Gastrocnemius medialis (tissue), 4 donors: ENCODE data around the gene PDXDC1. TPM values are rescaled to one million over a fixed set of nuclear protein-coding genes. Genes with fewer than 3 reads are reported as not detected.
A peak's percentile ranks its signal among the peaks of the same experiment; 100 is the strongest.
"Not testable (repeated sequence)": the region's sequence is repeated elsewhere in the genome, so short reads cannot be mapped to it uniquely, and the experiment has no call there.

Experiments
- ATAC-seq, 2 donors: fragments of 150-250 bp; one replicate each; pipeline ENCODE4 v1.9.1; 2016
- DNase-seq, 2 donors: peaks; one replicate each; pipeline ENCODE4 v3.0.0-alpha.2; 2019
- H3K27ac ChIP-seq, 4 donors: fragments of 200-600 bp; sonication (generic); 1 replicate in 1 of 4; 2 replicates in 3 of 4; pipeline ENCODE4 v1.5.1; 2016 to 2018; ENCODE audit warnings: mild to moderate bottlenecking in 2 of 4, moderate library complexity in 1 of 4
- H3K27me3 ChIP-seq, 3 donors: fragments of 200-600 bp; sonication (generic) in 2 of 3; 1 replicate in 1 of 3; 2 replicates in 2 of 3; pipeline versions ENCODE4 v1.5.1 to v1.6.0; 2016 to 2019; ENCODE audit warnings: mild to moderate bottlenecking in 1 of 3, moderate library complexity in 1 of 3
- H3K36me3 ChIP-seq, 2 donors: fragments of 200-600 bp; sonication (generic) in 1 of 2; one replicate each; pipeline ENCODE4 v1.5.1; 2017 to 2018
- H3K4me1 ChIP-seq, 2 donors: fragments of 200-600 bp; sonication (generic) in 1 of 2; one replicate each; pipeline ENCODE4 v1.5.1; 2016 to 2017; ENCODE audit warnings: mild to moderate bottlenecking in 2 of 2
- H3K4me3 ChIP-seq, 4 donors: fragments of 200-600 bp; sonication (generic) in 3 of 4; 1 replicate in 1 of 4; 2 replicates in 3 of 4; pipeline ENCODE4 v1.5.1; 2016 to 2019; ENCODE audit warnings: mild to moderate bottlenecking in 2 of 4
- H3K9me3 ChIP-seq, 3 donors: fragments of 200-600 bp; sonication (generic) in 2 of 3; 1 replicate in 1 of 3; 2 replicates in 2 of 3; pipeline ENCODE4 v1.5.1; 2016 to 2019
- in situ Hi-C, 4 donors: fragments of 200-750 bp; cut with MboI; loops; one replicate each; pipeline versions ENCODE4 v1.15.0 to v1.8.0; 2017; ENCODE audit warnings: low sequenced_read_pairs in 4 of 4
- intact Hi-C: fragments of 100-400 bp; cut with DNase I; formaldehyde crosslinking; loops from one replicate; pipeline ENCODE4 v1.15.1; 2023; ENCODE audit warnings: low total_unique reads
- total RNA-seq, 4 donors: library from RNA; depleted of rRNA; stranded (reverse); fragments of >200 nt; gene quantifications; one replicate each; pipeline versions ENCODE4 v1.1.0 to v1.2.3, GENCODE V29; 2016

Gene PDXDC1
- total RNA-seq, 4 donors from 2014 or later = 34.3 to 69.0 (median 45.2) TPM

DNA sequence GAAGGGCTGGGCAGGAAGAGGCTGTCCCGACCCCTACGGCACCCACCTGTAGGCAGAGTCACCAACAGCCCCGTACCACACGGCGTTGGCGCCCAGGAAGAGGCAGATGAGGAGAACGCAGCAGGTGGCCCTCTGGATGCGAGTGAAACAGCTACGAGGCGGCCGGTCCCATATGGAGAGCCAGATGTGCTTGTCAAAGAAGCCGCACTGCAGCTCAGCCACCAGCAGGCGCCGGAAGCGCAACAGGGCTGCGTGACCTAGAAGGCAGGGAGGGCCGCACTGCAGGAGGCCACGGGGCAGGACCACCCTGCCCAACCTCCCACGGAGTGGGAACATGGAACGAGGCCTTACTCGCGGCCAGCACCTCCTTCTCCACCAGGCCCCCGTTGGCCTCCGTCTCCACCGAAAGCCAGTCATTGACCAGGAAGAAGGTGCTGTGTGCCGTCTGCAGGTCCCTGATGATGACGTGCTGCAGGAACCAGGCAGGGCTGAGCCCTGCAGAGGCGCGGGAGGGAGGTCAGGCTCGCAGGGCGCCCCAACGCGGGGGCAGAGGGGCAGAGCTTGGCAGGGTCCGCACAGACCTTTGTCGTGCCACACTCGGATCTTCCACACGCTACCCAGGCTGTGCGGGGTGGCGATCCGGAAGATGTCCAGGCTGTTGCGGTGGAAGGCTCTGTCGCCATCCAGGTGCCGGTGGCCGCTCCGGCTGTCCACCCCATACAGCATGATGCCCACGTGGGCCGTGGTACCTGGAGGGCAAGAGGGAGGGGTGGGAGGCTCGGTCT, 153.0 kb downstream of the PDXDC1 start:
- intact Hi-C loops, ATAC-seq, H3K27me3 ChIP-seq, DNase-seq, H3K27ac ChIP-seq, H3K9me3 ChIP-seq, H3K4me1 ChIP-seq, H3K4me3 ChIP-seq, in situ Hi-C loops: not testable (repeated sequence)
- H3K36me3 ChIP-seq = peaks cover 0 to 13% of the 10 kb centered on the region in 2 donors

- H3K36me3 ChIP-seq = peaks cover 0 to 13% of the 10 kb centered on the region in 2 donors
- H3K27ac ChIP-seq, H3K4me3 ChIP-seq, in situ Hi-C loops, H3K4me1 ChIP-seq, intact Hi-C loops, ATAC-seq, H3K27me3 ChIP-seq, DNase-seq, H3K9me3 ChIP-seq: not testable (repeated sequence)
Measured at GRCh38 chr16:15130256-15130932, 155.6 kb downstream of the PDXDC1 start.

GRCh38 chr16:15130943-15131700, 156.3 kb downstream of the PDXDC1 start:
- DNase-seq, intact Hi-C loops, H3K4me3 ChIP-seq, in situ Hi-C loops, H3K4me1 ChIP-seq, H3K9me3 ChIP-seq, ATAC-seq, H3K27ac ChIP-seq, H3K27me3 ChIP-seq: not testable (repeated sequence)
- peaks cover 0 to 13% of the 10 kb centered on the region in 2 donors for H3K36me3 ChIP-seq

DNA sequence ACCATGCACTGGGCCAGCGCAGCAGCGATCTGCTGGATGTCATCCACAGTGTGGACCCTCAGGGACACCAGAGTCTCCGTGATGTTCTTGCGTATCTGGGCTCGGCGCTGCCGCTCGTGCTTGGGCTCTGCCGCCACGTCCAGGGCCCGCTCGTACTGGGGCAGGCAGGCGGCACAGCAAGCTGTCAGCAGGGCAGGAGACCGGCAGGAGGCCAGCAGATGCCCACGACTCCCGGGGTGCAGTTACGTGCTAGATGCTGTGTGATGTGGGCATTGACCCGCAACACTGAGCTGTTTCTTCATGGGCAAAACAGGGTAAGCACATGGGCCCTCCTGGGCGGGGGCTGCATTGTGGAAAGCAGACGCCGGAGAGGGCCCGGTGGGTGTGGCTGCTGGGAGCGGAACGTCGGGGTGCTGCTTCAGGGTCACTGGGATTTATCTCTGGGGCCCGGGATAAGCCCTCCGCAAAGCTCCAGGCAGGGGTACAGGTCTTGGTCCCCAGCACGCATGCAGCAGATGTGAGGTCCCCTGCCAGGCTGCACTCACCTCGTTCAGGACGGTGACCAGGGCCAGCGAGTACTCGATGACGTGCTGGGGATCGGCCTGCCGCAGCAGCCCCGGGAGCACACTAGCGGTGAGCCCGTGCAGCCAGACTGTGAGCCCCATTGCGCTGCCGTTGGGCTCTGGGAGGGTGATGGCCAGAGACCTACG, 158.0 kb downstream of the PDXDC1 start:
- ATAC-seq, H3K4me3 ChIP-seq, intact Hi-C loops, H3K27ac ChIP-seq, H3K9me3 ChIP-seq, H3K27me3 ChIP-seq, in situ Hi-C loops, H3K4me1 ChIP-seq, DNase-seq: not testable (repeated sequence)
- peaks cover 0 to 11% of the 10 kb centered on the region in 2 donors for H3K36me3 ChIP-seq

- H3K36me3 ChIP-seq, H3K4me3 ChIP-seq, H3K27ac ChIP-seq, H3K4me1 ChIP-seq, DNase-seq, intact Hi-C loops, H3K27me3 ChIP-seq, in situ Hi-C loops, H3K9me3 ChIP-seq, ATAC-seq: not testable (repeated sequence)
Measured at GRCh38 chr16:15133554-15133953, 158.7 kb downstream of the PDXDC1 start.

GRCh38 chr16:15134752-15135482, 160.1 kb downstream of the PDXDC1 start:
- peak overlapping the region in 2 of 4 donors; percentile 7 to 69 for H3K27ac ChIP-seq
- H3K27me3 ChIP-seq, in situ Hi-C loops, intact Hi-C loops, H3K4me1 ChIP-seq, ATAC-seq, H3K9me3 ChIP-seq, H3K4me3 ChIP-seq, H3K36me3 ChIP-seq, DNase-seq: not testable (repeated sequence)

- intact Hi-C loops, H3K27me3 ChIP-seq, in situ Hi-C loops, H3K4me3 ChIP-seq, H3K36me3 ChIP-seq, H3K9me3 ChIP-seq: not testable (repeated sequence)
- peak overlapping the region; percentile 46 to 71 (median 68) for H3K27ac ChIP-seq
- peak; percentile 45 to 85 for ATAC-seq
- peak in 1 of 2 donors; percentile 62 for DNase-seq
- H3K4me1 ChIP-seq = peaks cover 6 to 12% of the 10 kb centered on the region in 2 donors
Measured at GRCh38 chr16:15135483-15136360, 160.9 kb downstream of the PDXDC1 start.

GRCh38 chr16:15137514-15137913, 162.7 kb downstream of the PDXDC1 start:
- peak; percentile 66 to 89 for DNase-seq
- intact Hi-C loops, H3K9me3 ChIP-seq, H3K4me3 ChIP-seq, H3K36me3 ChIP-seq, H3K27me3 ChIP-seq, in situ Hi-C loops, ATAC-seq: not testable (repeated sequence)
- Histone ChIP-seq H3K27ac (peak overlapping the region; percentile 55 to 75 (median 68)), H3K4me1 (peaks cover 12 to 30% of the 10 kb centered on the region in 2 donors)
